ENCODE results near the gene NAV2. TPM values are rescaled to one million over a fixed set of nuclear protein-coding genes. Genes with fewer than 3 reads are reported as not detected.

NAV2 gene
- total RNA-seq, 2 experiments from 2014 or later: 0.23 to 0.71 TPM

DNA sequence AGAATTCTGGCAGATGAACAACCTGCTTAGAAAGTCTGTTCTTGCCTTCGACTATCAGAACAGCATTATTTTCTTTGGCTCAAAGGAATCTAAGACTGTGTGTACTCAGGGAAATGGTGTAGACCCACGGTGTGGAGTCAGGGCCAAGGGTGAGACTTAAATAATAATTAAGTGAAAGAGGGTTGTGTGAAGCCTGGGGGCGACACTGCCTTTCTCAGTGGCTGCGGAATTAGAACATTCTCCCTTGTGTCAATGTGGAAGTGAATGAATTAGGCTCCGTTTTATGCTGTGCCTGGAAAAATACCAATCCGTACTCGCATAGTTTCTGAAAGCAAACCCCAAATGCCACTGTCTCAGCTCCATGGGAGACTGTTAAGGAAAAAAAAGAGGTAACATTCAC is 50.7 kb downstream of the NAV2 start:
- Mint-ChIP-seq H3K27ac (no peak overlapping the region), H3K27me3 (ENCODE audit: low read depth) (peaks cover 17% of the 10 kb centered on the region), H3K4me1 (ENCODE audit: low read depth) (no peaks in the 10 kb centered on the region), H3K4me3 (no peak overlapping the region), H3K36me3 (ENCODE audit: low read depth) (no peaks in the 10 kb centered on the region), H3K9me3 (ENCODE audit: insufficient read depth) (no peaks in the 10 kb centered on the region)
- DNase-seq (no peak), ATAC-seq (no peak)
- POLR2A ChIA-PET: no interaction called here
- CTCF ChIA-PET: no interaction called here

DNA sequence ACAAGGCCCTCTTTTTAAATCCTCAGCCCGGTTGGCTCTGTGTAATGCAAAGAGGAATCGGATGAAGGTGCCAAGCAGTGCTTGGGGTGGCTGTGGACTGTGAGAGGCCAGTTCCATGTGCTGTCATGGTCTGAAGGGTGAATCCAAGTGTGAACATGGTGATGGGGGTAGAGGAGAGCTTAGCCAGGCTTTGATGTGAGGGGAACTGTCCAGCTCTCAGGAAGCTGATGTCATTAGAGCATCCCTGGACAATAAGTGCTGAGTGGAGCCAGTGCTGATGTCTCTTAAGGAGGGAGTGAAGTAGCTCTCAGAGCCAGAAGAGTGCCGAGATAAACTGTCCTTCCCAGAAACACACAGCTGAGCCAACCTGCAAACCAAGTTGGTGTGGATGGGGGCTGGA is 53.6 kb downstream of the NAV2 start:
- ChIA-PET CTCF (no interaction called here), POLR2A (no interaction called here)
- no peaks in the 10 kb centered on the region for H3K4me1 Mint-ChIP-seq (ENCODE audit: low read depth)
- ATAC-seq: no peak
- H3K36me3 Mint-ChIP-seq (ENCODE audit: low read depth): no peaks in the 10 kb centered on the region
- H3K9me3 Mint-ChIP-seq (ENCODE audit: insufficient read depth): no peaks in the 10 kb centered on the region
- H3K27me3 Mint-ChIP-seq (ENCODE audit: low read depth): peaks cover 22% of the 10 kb centered on the region
- H3K4me3 Mint-ChIP-seq: no peak overlapping the region
- no peak overlapping the region for H3K27ac Mint-ChIP-seq
- no peak for DNase-seq

DNA sequence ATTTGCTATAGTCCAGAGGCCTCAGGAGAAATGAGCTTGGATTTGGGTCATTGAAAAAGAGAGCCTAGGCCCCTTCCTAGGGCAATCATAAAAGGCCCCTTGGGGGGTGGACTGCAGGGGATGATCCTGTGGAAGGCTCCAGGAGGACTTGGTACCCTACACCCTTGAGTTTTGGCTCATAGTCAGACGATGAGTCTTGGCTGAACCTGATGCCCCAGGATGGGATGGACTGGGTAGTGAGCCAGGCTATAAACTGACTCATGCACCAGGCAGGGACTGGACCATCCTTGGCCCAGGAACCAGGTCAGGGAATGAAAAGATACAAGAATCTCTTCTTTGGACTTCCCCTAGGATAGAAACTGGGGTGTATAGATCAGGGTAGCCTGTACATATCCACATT is 54.2 kb downstream of the NAV2 start:
- no peak for ATAC-seq
- no peaks in the 10 kb centered on the region for H3K9me3 Mint-ChIP-seq (ENCODE audit: insufficient read depth)

DNA sequence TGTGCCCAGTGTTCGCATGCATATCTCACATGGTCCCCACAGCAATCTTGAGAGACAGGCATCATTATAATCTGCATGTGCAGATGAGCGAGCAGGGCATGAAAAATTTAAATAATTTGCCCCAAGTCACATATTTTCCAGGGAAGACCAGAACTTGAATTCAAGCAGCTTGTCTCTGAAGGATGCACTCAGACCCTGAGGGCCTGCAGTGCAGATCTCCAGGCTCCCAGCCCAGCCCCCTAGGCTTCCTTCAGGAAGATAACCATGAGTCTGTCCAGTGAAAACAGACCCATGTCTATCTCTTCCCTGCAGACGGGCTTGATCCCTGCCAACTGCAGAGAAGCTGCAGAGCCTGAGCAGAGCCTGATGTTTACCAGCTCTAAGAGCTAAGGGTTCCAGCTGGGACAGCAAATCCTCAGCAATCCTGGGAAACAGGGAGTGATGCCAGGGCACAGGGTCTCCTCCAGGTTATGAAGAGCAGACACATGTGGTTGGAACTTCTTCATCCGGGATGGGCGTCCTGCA is 55.1 kb downstream of the NAV2 start:
- Mint-ChIP-seq H3K27me3 (ENCODE audit: low read depth) (peaks cover 22% of the 10 kb centered on the region), H3K36me3 (ENCODE audit: low read depth) (no peaks in the 10 kb centered on the region), H3K27ac (no peak overlapping the region), H3K4me1 (ENCODE audit: low read depth) (no peaks in the 10 kb centered on the region), H3K9me3 (ENCODE audit: insufficient read depth) (no peaks in the 10 kb centered on the region), H3K4me3 (no peak overlapping the region)
- DNase-seq: no peak
- CTCF ChIA-PET: no interaction called here
- POLR2A ChIA-PET: no interaction called here
- ATAC-seq: no peak

More for the DNA sequence above, 54.2 kb downstream of the NAV2 start:
- CTCF ChIA-PET: no interaction called here
- Mint-ChIP-seq H3K4me3 (no peak overlapping the region), H3K27ac (no peak overlapping the region), H3K27me3 (ENCODE audit: low read depth) (peaks cover 22% of the 10 kb centered on the region), H3K4me1 (ENCODE audit: low read depth) (no peaks in the 10 kb centered on the region), H3K36me3 (ENCODE audit: low read depth) (no peaks in the 10 kb centered on the region)
- no peak for DNase-seq
- POLR2A ChIA-PET: no interaction called here

DNA sequence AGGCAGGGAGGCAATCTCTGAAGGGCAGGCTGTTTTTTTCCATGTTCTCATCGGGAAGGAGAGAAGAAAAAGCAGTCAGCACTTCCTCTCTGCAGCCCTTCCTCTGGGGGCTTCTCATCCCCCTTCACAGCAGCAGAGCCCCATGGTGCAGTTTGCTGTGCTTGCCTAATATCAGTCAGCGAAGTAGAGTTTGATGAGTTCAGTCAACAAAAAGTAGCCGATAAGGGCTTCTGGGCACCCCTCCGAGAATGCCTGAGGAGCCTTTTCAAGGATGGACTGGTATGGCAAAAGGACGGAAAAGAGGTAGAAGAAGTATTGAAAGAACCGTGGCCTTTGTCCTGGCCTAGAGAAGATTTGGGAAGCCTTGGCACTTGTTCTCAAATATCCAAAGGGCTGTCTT is 55.6 kb downstream of the NAV2 start:
- ChIA-PET POLR2A (no interaction called here), CTCF (no interaction called here)
- no peaks in the 10 kb centered on the region for H3K36me3 Mint-ChIP-seq (ENCODE audit: low read depth)
- H3K4me1 Mint-ChIP-seq (ENCODE audit: low read depth): no peaks in the 10 kb centered on the region
- no peak for ATAC-seq
- no peaks in the 10 kb centered on the region for H3K9me3 Mint-ChIP-seq (ENCODE audit: insufficient read depth)
- no peak for DNase-seq
- no peak overlapping the region for H3K27ac Mint-ChIP-seq
- H3K4me3 Mint-ChIP-seq: no peak overlapping the region
- peaks cover 21% of the 10 kb centered on the region for H3K27me3 Mint-ChIP-seq (ENCODE audit: low read depth)

DNA sequence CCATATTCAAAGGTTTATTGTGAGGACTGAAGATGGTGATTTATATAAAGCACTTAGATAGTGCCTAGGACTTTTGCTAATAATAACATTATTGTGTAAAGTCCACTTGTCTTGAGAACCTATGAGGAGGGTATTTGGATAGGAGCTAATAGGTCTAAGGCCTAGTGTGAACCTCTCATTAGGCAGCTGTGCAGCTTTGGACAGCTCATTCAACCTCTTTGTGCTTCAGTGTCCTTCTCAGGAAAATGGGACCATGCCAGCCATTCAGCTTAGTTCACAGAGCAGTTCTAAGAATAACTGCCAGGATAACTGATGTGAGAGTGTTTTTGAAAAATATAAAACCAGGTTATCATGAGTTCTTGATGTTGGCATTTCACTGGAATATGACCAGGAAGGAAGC is 56.2 kb downstream of the NAV2 start:
- Mint-ChIP-seq H3K27me3 (ENCODE audit: low read depth) (peaks cover 22% of the 10 kb centered on the region), H3K27ac (no peak overlapping the region), H3K9me3 (ENCODE audit: insufficient read depth) (no peaks in the 10 kb centered on the region), H3K4me1 (ENCODE audit: low read depth) (no peaks in the 10 kb centered on the region), H3K4me3 (no peak overlapping the region), H3K36me3 (ENCODE audit: low read depth) (no peaks in the 10 kb centered on the region)
- DNase-seq (no peak), ATAC-seq (no peak)
- CTCF ChIA-PET: no interaction called here
- POLR2A ChIA-PET: no interaction called here

DNA sequence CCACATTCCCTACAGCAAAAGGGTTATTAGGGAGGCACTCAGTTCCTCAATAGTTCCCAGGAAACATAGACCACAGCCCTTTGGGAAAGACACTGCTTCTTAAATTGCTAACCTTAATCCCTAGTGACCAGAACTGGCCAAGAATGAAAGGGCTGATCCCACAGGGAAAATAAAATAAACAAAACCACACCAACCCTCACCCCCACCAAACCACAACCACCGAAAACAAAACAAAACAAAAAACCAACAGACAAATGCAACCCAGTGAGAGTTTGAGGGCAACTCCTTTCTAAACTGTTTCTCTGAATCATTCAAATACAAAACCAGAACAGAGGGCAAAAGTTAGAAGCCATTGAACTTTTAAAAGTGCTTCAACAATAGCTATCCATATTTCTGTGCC is 57.2 kb downstream of the NAV2 start:
- H3K36me3 Mint-ChIP-seq (ENCODE audit: low read depth): no peaks in the 10 kb centered on the region
- H3K4me1 Mint-ChIP-seq (ENCODE audit: low read depth): no peaks in the 10 kb centered on the region
- peaks cover 28% of the 10 kb centered on the region for H3K27me3 Mint-ChIP-seq (ENCODE audit: low read depth)
- no peak overlapping the region for H3K4me3 Mint-ChIP-seq
- ATAC-seq (no peak), DNase-seq (no peak)
- H3K27ac Mint-ChIP-seq: no peak overlapping the region
- CTCF ChIA-PET: interaction anchor here (1.1 kb wide), 1 partner anchor 206 kb away, joined by 3 read pairs; no protein-coding TSS in a partner anchor
- POLR2A ChIA-PET: no interaction called here
- no peaks in the 10 kb centered on the region for H3K9me3 Mint-ChIP-seq (ENCODE audit: insufficient read depth)

DNA sequence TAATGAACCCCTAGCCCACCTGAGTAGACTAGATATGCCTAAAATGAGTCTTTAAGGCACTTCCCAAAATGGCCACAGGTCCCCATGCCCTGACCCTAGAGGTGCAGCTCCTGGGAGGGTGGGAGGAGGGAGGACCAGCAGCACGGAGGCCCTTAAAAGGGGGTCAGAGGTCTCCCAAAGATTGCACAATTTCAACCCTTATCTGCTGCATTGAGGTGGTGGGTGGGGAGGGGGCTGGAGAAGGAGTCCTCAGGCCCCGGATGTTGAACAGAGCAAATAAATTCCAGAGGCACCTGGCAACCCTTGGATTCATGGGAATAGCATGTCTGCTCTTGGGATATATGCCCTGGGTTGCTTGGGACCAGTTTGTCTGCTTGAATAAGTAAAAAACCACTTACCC is 57.6 kb downstream of the NAV2 start:
- DNase-seq (no peak), ATAC-seq (no peak)
- CTCF ChIA-PET: interaction anchor here (1.1 kb wide), 1 partner anchor 207 kb away, joined by 3 read pairs; no protein-coding TSS in a partner anchor
- H3K36me3 Mint-ChIP-seq (ENCODE audit: low read depth): no peaks in the 10 kb centered on the region
- no peaks in the 10 kb centered on the region for H3K9me3 Mint-ChIP-seq (ENCODE audit: insufficient read depth)
- no peak overlapping the region for H3K27ac Mint-ChIP-seq
- H3K27me3 Mint-ChIP-seq (ENCODE audit: low read depth): peaks cover 29% of the 10 kb centered on the region
- no peak overlapping the region for H3K4me3 Mint-ChIP-seq
- no peaks in the 10 kb centered on the region for H3K4me1 Mint-ChIP-seq (ENCODE audit: low read depth)
- POLR2A ChIA-PET: no interaction called here

DNA sequence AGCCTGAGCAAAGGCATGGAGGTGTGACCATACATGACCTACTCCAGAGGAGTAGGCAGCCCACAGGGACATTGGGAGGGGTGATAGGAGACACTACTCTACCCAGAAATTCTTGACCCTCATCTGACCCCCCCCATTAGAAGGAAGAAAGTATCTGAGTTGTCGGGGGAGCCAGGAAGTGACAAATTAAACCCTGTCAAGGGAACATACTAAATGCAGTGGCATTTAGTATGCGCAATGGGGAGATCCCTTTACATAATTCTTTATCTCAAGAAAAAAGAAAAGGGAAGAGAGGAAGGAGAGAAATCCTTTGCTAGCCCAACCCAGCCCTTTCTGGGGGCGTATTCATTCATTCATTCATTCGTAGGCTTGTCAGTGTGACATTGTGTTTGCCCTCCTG is 58.8 kb downstream of the NAV2 start:
- H3K27me3 Mint-ChIP-seq (ENCODE audit: low read depth): peaks cover 35% of the 10 kb centered on the region
- no peaks in the 10 kb centered on the region for H3K9me3 Mint-ChIP-seq (ENCODE audit: insufficient read depth)
- H3K4me1 Mint-ChIP-seq (ENCODE audit: low read depth): no peaks in the 10 kb centered on the region

DNA sequence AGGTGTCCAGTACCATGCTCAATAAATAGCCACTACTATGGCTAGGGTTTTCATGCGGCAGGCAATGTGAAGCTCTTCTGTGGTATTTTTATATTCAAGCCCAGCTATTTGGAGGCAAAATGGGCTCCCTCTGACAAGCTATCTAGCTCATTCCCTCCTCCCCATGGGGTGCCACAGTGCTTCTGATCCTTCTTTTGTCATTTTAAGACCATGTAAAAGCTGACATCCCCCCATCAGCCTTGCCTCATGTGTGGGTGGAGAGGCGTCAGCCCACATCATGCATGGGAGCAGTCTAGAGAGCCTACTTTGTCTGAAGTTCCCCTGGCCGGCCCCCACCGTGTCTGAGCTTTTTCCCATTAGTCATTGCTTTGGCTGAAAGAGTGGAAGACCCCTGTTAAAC is 59.8 kb downstream of the NAV2 start:
- ChIA-PET CTCF (no interaction called here), POLR2A (no interaction called here)
- H3K27me3 Mint-ChIP-seq (ENCODE audit: low read depth): peaks cover 40% of the 10 kb centered on the region
- H3K4me3 Mint-ChIP-seq: no peak overlapping the region
- no peak for ATAC-seq
- no peak for DNase-seq
- no peak overlapping the region for H3K27ac Mint-ChIP-seq
- no peaks in the 10 kb centered on the region for H3K4me1 Mint-ChIP-seq (ENCODE audit: low read depth)
- no peaks in the 10 kb centered on the region for H3K9me3 Mint-ChIP-seq (ENCODE audit: insufficient read depth)
- no peaks in the 10 kb centered on the region for H3K36me3 Mint-ChIP-seq (ENCODE audit: low read depth)

More for the DNA sequence above, 58.8 kb downstream of the NAV2 start:
- DNase-seq (no peak), ATAC-seq (no peak)
- POLR2A ChIA-PET: no interaction called here
- CTCF ChIA-PET: no interaction called here
- H3K27ac Mint-ChIP-seq: no peak overlapping the region
- no peaks in the 10 kb centered on the region for H3K36me3 Mint-ChIP-seq (ENCODE audit: low read depth)
- no peak overlapping the region for H3K4me3 Mint-ChIP-seq

DNA sequence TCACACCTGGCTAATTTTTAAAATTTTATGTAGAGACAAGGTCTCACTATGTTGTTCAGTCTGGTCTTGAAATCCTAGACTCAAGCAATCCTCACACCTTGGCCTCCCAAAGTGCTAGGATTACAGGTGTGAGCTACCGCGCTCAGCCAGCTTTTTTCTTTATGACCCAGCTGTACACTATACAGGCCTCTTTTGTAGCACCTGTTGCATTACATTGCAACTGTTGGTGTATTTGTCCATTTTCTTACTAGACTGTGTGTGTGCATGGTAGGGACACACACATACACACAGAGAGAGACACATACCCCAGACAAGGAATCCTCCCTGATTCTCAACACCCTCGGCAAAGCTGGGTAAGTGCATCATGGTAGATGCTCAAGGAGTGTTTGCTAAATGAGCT is 61.7 kb downstream of the NAV2 start:
- ATAC-seq (no peak), DNase-seq (no peak)
- no peaks in the 10 kb centered on the region for H3K36me3 Mint-ChIP-seq (ENCODE audit: low read depth)
- no peak overlapping the region for H3K4me3 Mint-ChIP-seq
- no peak overlapping the region for H3K27ac Mint-ChIP-seq
- H3K9me3 Mint-ChIP-seq (ENCODE audit: insufficient read depth): no peaks in the 10 kb centered on the region
- CTCF ChIA-PET: no interaction called here
- no peaks in the 10 kb centered on the region for H3K4me1 Mint-ChIP-seq (ENCODE audit: low read depth)
- POLR2A ChIA-PET: no interaction called here
- peaks cover 53% of the 10 kb centered on the region for H3K27me3 Mint-ChIP-seq (ENCODE audit: low read depth)

DNA sequence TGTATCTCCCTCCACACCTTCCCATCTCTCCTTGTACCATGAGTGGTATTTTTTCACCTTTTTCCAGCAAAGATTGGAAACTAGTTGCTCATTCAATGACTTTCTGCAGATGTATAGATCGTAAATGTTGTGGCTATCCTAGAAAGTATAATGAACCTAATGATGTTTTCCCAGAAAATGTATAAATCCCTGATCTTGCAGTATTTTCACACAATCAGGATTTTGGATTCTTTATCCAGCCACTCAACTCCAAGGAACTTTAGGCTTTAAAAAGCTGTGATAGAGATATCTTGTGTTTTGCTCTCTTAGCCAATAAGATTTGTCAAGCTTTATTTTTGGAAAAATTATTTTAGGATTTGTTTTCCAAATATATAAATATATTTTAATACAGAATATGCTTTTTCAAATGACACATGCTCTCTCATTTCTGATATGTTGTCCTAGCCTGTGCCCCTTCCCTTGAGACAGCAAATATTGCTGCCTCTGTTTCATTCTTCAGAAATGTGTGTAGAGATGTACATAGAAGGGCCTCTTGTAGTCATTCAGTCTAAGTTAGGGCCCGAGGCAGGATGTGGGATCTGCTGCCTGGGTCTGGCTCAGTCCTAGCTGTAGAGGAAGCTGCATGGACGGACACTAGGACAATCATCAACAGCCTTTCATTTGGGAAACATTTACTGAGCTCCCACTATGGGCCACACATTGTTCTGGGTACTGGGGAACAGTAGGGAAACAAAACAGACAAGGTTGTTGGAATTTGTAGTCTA is 62.4 kb downstream of the NAV2 start:
- H3K27ac Mint-ChIP-seq: no peak overlapping the region
- no peaks in the 10 kb centered on the region for H3K4me1 Mint-ChIP-seq (ENCODE audit: low read depth)
- H3K27me3 Mint-ChIP-seq (ENCODE audit: low read depth): peaks cover 55% of the 10 kb centered on the region
- ATAC-seq: no peak
- H3K4me3 Mint-ChIP-seq: no peak overlapping the region
- H3K9me3 Mint-ChIP-seq (ENCODE audit: insufficient read depth): no peaks in the 10 kb centered on the region
- ChIA-PET POLR2A (no interaction called here), CTCF (interaction anchor here (1.5 kb wide), 1 partner anchor 218 kb away, joined by 3 read pairs; no protein-coding TSS in a partner anchor)
- no peaks in the 10 kb centered on the region for H3K36me3 Mint-ChIP-seq (ENCODE audit: low read depth)
- DNase-seq: no peak

DNA sequence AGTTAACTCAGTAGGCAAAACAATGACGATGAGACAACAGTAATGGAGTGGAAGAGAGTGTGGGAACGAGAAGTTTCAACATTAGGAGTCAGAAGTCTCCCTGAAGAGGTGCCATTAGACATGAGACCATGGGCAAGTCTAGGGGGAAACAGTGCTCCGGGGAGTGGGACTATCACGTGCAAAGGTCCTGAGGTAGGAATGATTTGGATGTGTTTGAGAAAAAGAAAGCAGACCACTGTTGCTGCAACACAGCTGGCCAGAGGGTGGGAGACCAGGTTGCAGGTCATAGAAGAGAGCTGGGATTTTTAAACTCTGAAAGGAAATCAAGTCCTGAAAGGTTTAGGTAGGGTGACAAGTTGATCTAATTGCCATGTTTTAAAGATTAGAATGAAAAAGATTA is 63.0 kb downstream of the NAV2 start:
- H3K27ac Mint-ChIP-seq: no peak overlapping the region
- POLR2A ChIA-PET: no interaction called here
- peaks cover 55% of the 10 kb centered on the region for H3K27me3 Mint-ChIP-seq (ENCODE audit: low read depth)
- H3K4me1 Mint-ChIP-seq (ENCODE audit: low read depth): no peaks in the 10 kb centered on the region
- DNase-seq (no peak), ATAC-seq (no peak)
- H3K36me3 Mint-ChIP-seq (ENCODE audit: low read depth): no peaks in the 10 kb centered on the region
- CTCF ChIA-PET: interaction anchor here (1.5 kb wide), 1 partner anchor 218 kb away, joined by 3 read pairs; no protein-coding TSS in a partner anchor
- H3K4me3 Mint-ChIP-seq: no peak overlapping the region
- no peaks in the 10 kb centered on the region for H3K9me3 Mint-ChIP-seq (ENCODE audit: insufficient read depth)
